PC-3 (cell line): Measurements from ENCODE around the gene PRSS21.

Experiments
- CTCF ChIP-seq: fragments of 300-600 bp; sonication (generic); conservative IDR thresholded peaks from 2 replicates; pipeline ENCODE4 v1.5.1; 2017; ENCODE audit warnings: antibody characterized with exemption, low read depth, mild to moderate bottlenecking, low read length
- EZH2 ChIP-seq: fragments of 300-600 bp; sonication (generic); IDR thresholded peaks from one replicate; pipeline ENCODE4 v1.6.1; 2017; ENCODE audit warnings: antibody characterized with exemption, mild to moderate bottlenecking, low read length; ENCODE audit not compliant: unreplicated experiment

GRCh38 chr16:2808181-2808580 is 8.9 kb upstream of the PRSS21 start:
- no peak for TF ChIP-seq EZH2
- TF ChIP-seq CTCF = no peak
